Kidney (tissue), 14 donors: ENCODE measurements around the gene UNCX. TPM values are rescaled to one million over a fixed set of nuclear protein-coding genes. Genes with fewer than 3 reads are reported as not detected.
A peak's percentile ranks its signal among the peaks of the same experiment; 100 is the strongest.

Source experiments
- DNase-seq, 5 donors: peaks; one replicate each; pipeline ENCODE4 v3.0.0-alpha.2; 2013 to 2020
- FAIRE-seq: peaks from 2 replicates; lab custom pipeline; 2012; peaks lifted over from hg19 to GRCh38; lab: Jason Lieb, UNC
- H3K27ac ChIP-seq, 2 donors: one replicate each; pipeline ENCODE4 v1.7.0; 2013; ENCODE audit warnings: low read depth in 2 of 2, low read length in 2 of 2, inconsistent platforms in 1 of 2
- H3K27me3 ChIP-seq: one replicate; pipeline ENCODE4 v1.7.1; 2013; ENCODE audit warnings: low read length, inconsistent platforms; ENCODE audit not compliant: control insufficient read depth, insufficient read depth
- H3K36me3 ChIP-seq, 3 donors: one replicate each; pipeline versions ENCODE4 v1.7.0 to v1.7.1; 2013; ENCODE audit warnings: low read length in 3 of 3, control low read depth in 1 of 3, inconsistent platforms in 1 of 3; ENCODE audit not compliant: insufficient read depth in 3 of 3, control insufficient read depth in 2 of 3
- H3K4me1 ChIP-seq, 3 donors: one replicate each; pipeline versions ENCODE4 v1.7.0 to v1.7.1; 2013; ENCODE audit warnings: low read length in 3 of 3, inconsistent platforms in 1 of 3, low read depth in 1 of 3; ENCODE audit not compliant: control insufficient read depth in 2 of 3, insufficient read depth in 2 of 3
- H3K4me3 ChIP-seq, 3 donors: one replicate each; pipeline versions ENCODE4 v1.7.0 to v1.8.1; 2013; ENCODE audit warnings: low read length in 3 of 3, control low read depth in 1 of 3, inconsistent platforms in 1 of 3
- H3K9ac ChIP-seq, 3 donors: one replicate each; pipeline versions ENCODE4 v1.7.0 to v1.7.1; 2013; ENCODE audit warnings: low read length in 3 of 3, control low read depth in 1 of 3, inconsistent platforms in 1 of 3
- H3K9me3 ChIP-seq, 3 donors: one replicate each; pipeline versions ENCODE4 v1.7.0 to v1.7.1; 2013; ENCODE audit warnings: low read length in 3 of 3, control low read depth in 1 of 3, inconsistent platforms in 1 of 3; ENCODE audit not compliant: control insufficient read depth in 2 of 3, insufficient read depth in 1 of 3
- intact Hi-C: fragments of 100-400 bp; cut with DNase I; formaldehyde crosslinking; loops from one replicate; pipeline ENCODE4 v1.11.1; 2022
- polyA plus RNA-seq: library from polyadenylated mRNA; stranded (reverse); fragments of 350-450 nt; fragmentation: Illumina TruSeq; extraction: RNeasy Lipid Tissue Mini Kit (QIAGEN cat#74804); gene quantifications from one replicate; pipeline ENCODE4 v1.2.3, GENCODE V29; 2014; ENCODE audit warnings: low read depth, low replicate concordance; ENCODE audit not compliant: insufficient read depth
- total RNA-seq: library from RNA; stranded (reverse); fragmentation: NEBNext Ultra II Directional; extraction: Animal tissue kit (Norgen Biotek cat#: 25700); gene quantifications from one replicate; pipeline ENCODE4 v1.2.1, GENCODE V29; 2021
- TF ChIP-seq, protein P1 (sequence below): IDR thresholded peaks from 3 replicates; pipeline ENCODE4 v1.5.1; 2012; ENCODE audit warnings: mild to moderate bottlenecking, moderate library complexity, borderline replicate concordance; ENCODE audit not compliant: insufficient read depth; ENCODE audit errors: extremely low read depth
- donor health status: control.
- donor health status: control.
- donor health status: control.
- donor health status: control.
- donor health status: control.
- donor health status: DM: yes; HTN: yes; CAD: no.
- donor health status: Normal renal cell carcinoma (clear cell type).

The UNCX gene
- total and polyA plus RNA-seq, 2 donors from 2014 or later, result 1.4 to 2.0 TPM

DNA sequence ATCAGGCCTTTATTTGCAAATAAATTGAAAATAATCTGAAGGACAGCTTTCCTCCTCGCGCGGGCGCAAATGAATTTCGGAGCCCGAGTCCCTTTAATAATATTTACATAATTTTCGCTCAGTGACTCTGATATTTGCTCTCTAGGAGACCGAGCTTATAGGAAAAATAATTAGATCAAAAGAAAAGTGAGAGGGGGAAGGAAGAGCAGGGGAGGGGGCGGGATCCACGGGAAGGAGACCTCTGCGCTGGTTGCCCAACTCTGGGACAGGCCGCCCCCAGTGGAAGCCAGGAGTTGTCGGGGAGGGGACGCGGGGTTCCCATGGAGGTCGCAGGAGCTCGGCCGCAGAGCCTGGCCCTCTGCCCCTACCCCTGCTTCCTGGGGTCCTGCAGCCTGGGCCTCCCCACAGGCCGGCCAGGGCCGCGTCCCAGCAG, 5.8 kb downstream of the UNCX start:
- peak in 4 of 5 donors; percentile 58 to 67 (median 60) for DNase-seq
- TF ChIP-seq, protein P1, sequence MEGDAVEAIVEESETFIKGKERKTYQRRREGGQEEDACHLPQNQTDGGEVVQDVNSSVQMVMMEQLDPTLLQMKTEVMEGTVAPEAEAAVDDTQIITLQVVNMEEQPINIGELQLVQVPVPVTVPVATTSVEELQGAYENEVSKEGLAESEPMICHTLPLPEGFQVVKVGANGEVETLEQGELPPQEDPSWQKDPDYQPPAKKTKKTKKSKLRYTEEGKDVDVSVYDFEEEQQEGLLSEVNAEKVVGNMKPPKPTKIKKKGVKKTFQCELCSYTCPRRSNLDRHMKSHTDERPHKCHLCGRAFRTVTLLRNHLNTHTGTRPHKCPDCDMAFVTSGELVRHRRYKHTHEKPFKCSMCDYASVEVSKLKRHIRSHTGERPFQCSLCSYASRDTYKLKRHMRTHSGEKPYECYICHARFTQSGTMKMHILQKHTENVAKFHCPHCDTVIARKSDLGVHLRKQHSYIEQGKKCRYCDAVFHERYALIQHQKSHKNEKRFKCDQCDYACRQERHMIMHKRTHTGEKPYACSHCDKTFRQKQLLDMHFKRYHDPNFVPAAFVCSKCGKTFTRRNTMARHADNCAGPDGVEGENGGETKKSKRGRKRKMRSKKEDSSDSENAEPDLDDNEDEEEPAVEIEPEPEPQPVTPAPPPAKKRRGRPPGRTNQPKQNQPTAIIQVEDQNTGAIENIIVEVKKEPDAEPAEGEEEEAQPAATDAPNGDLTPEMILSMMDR, result no peak
- H3K27me3 ChIP-seq, result peaks cover 22% of the 10 kb centered on the region
- H3K9ac ChIP-seq, result no peak overlapping the region
- H3K4me1 ChIP-seq, result no peaks in the 10 kb centered on the region
- no peaks in the 10 kb centered on the region for H3K9me3 ChIP-seq
- no peak for FAIRE-seq
- H3K36me3 ChIP-seq, result no peaks in the 10 kb centered on the region
- no peak overlapping the region for H3K27ac ChIP-seq
- intact Hi-C loops, result no loop called here
- no peak overlapping the region for H3K4me3 ChIP-seq

DNA sequence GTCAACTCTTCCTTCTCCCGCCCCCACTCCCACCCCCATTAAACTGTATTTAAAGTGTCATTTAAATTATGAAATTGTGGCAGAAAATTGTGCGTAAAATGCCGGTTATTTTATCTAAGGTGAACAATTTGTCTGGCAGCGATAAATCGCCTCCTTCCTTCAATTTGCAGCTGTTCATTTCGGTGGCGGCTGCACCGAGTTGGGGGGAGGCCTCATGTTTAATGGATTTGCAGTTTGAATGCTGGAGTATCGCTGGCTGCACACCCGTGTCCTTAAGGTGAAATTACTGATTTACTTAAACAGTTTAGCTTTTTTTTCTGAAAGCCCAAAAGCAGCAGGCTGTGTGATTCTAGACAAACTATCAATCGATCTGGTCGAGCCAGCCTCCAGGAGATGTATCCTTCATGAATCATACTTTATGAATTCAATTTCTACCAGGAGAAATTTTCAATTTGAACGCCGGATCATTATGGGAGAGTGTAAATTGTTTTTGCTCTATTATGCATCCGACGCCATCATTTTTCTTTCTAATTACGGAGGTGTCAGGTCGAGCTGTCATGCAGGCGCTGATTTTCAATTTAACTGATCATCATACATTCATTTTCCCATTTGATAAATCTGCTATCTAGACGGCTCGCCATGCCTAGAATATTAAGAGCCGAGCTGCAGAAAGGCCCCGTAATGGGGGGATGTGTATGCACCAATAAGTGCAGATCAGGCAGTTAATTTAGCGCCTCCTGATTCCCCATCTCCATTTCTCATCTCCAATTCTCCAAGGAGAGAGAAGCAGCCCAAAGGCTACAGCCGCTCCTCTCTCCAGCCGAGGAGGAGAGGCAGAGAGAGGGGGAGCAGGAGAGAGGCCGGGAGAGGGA, 6.5 kb downstream of the UNCX start:
- FAIRE-seq, result no peak
- TF ChIP-seq, protein P1, result no peak

DNA sequence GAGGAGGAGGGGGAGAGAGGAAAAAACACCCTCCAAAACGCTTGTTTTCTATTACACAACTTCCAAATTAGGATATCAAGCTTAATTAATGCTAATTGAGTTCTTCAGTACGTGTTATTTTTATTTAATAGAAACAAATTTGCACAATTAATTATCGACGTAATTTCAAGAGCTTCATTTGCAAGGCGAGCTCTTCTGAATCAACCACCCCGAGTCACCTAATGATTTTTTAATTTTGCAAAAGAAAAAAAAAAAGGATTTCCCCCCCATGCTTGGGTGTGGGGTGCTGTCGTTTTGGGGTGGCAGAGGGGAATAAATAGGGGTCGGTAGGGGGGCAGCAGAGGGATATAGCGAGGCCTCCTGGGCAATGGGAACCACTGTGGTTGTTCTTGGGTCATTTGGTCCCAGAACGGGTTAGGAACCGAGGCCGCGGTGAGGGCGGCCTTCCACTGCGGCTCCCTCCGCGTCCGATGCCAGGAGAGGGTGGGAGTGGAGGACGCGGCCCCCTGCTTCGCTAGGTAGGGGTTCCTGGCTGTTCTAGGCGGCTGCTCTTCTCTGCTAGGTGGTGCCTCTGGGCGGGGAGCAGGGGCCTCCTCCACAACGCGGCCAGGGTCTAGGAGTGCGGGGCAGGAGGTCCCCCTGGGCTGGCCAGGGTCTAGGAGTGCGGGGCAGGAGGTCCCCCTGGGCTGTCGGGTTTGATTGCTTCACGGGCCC, 7.3 kb downstream of the UNCX start:
- no peak overlapping the region for H3K27ac ChIP-seq
- peaks cover 23% of the 10 kb centered on the region for H3K27me3 ChIP-seq
- FAIRE-seq, result no peak
- peak in 2 of 5 donors; percentile 61 to 90 for DNase-seq
- no peaks in the 10 kb centered on the region for H3K36me3 ChIP-seq
- TF ChIP-seq, protein P1, result no peak
- no peaks in the 10 kb centered on the region for H3K4me1 ChIP-seq
- intact Hi-C loops, result no loop called here
- no peak overlapping the region for H3K4me3 ChIP-seq
- H3K9me3 ChIP-seq, result no peaks in the 10 kb centered on the region
- no peak overlapping the region for H3K9ac ChIP-seq

More for the DNA sequence above, 6.5 kb downstream of the UNCX start:
- Histone ChIP-seq H3K36me3 (no peaks in the 10 kb centered on the region), H3K4me1 (no peaks in the 10 kb centered on the region), H3K9ac (no peak overlapping the region), H3K9me3 (no peaks in the 10 kb centered on the region), H3K4me3 (no peak overlapping the region), H3K27me3 (peaks cover 21% of the 10 kb centered on the region), H3K27ac (no peak overlapping the region)
- DNase-seq, result peak; percentile 10 to 78 (median 72)
- intact Hi-C loops, result no loop called here
